Jurkat, Clone E6-1 (cell line): ENCODE measurements around the gene LAPTM5.

Experiments used
- DNase-seq: peaks from one replicate; pipeline ENCODE4 v3.0.0-alpha.2; 2011; ENCODE audit warnings: low read depth, low spot score
- H3K4me3 ChIP-seq: 2 replicates; pipeline ENCODE4 v1.5.1; 2011; ENCODE audit warnings: mild to moderate bottlenecking, low read length, control low read depth, moderate library complexity

LAPTM5 gene

DNA sequence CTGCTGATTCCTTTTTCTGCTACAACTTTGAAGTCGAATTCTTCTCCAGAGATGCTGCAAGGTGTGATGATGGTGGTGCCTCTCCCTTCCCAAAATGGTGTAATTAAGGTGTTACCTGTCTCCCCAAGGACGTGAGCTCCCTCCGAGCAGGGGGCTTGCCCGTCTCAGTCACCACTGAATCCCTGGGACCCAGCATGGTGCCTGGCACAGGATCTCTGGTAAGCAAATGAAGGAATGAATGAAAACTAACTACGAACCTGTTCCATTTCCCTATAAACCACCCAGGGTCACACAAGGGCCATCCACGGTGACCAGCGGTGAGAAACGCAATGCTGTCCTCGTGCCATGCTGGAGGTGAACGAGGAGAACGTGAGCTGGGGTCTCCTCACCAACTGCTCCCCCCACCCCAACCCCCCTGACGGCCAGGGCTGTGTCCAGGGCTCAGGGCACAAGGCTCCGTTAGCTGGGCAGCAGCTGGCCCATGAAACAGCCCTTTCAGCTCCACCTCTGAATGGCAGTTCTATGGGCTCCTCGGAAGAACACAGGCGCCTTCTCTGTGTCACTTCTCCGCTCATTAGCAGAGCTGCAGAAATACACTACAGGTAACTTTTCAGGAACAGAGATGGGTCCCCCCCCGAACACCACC, 32.0 kb downstream of the LAPTM5 start:
- H3K4me3 ChIP-seq: no peak overlapping the region
- no peak for DNase-seq

- no peak overlapping the region for H3K4me3 ChIP-seq
- no peak for DNase-seq
These were observed 32.7 kb downstream of the LAPTM5 start for GRCh38 chr1:30724655-30725421.

GRCh38 chr1:30724175-30724574, 33.4 kb downstream of the LAPTM5 start:
- DNase-seq: no peak
- H3K4me3 ChIP-seq: no peak overlapping the region

DNA sequence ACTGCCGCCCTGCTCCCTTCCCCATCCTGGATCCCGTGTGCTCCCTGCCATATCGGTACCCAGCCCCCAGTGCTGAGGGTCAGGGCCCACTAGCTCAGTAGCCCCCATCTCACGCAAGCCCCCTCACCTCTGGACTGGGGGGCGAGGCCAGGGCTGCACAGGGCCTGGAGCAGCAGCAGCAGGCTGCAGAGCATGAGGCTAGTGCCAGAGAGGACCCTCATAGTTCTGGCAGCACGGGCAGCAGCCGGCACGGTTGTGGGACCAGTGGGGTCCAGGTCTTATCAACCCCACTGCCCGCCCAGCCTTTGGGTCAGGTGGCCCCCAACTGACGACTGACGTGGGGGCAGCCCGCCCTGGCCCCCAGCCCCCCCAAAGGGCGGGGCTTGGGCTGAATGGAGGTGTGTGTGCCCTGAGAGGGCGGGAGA, 34.2 kb downstream of the LAPTM5 start, which contains the start of gene MATN1:
TSS of gene MATN1 (minus strand) at position 255 of the 425 bp plus-strand sequence. CDS start at position 221, 34 bp downstream.
- no peak for DNase-seq

GRCh38 chr1:30721812-30722537, 35.6 kb downstream of the LAPTM5 start:
- no peak for DNase-seq
- no peak overlapping the region for H3K4me3 ChIP-seq

More for the DNA sequence above, 34.2 kb downstream of the LAPTM5 start, which contains the start of gene MATN1:
- no peak within 1 kb of the TSS for H3K4me3 ChIP-seq

DNA sequence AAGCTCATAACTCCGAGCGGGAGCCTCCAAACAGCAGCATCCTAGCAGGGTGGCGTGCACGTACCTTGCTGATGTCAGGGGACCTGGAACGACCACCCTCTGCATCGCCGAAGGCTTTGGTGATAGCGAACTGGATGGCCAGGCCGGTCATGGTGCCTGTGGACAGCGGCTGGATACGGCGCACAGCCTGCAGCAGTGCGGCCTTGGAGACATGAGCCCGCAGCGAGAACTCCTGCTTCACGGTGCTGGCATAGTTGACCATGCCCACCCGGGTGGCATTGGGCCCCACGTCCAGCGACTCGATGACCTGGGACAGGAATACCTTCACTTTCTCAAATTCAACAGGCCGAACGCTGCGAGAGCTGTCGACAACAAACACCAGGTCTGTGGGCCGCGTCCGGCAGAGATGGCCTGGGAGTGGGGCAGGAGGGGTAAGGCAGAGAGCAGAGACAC, 36.2 kb downstream of the LAPTM5 start:
- no peak overlapping the region for H3K4me3 ChIP-seq
- DNase-seq: no peak

DNA sequence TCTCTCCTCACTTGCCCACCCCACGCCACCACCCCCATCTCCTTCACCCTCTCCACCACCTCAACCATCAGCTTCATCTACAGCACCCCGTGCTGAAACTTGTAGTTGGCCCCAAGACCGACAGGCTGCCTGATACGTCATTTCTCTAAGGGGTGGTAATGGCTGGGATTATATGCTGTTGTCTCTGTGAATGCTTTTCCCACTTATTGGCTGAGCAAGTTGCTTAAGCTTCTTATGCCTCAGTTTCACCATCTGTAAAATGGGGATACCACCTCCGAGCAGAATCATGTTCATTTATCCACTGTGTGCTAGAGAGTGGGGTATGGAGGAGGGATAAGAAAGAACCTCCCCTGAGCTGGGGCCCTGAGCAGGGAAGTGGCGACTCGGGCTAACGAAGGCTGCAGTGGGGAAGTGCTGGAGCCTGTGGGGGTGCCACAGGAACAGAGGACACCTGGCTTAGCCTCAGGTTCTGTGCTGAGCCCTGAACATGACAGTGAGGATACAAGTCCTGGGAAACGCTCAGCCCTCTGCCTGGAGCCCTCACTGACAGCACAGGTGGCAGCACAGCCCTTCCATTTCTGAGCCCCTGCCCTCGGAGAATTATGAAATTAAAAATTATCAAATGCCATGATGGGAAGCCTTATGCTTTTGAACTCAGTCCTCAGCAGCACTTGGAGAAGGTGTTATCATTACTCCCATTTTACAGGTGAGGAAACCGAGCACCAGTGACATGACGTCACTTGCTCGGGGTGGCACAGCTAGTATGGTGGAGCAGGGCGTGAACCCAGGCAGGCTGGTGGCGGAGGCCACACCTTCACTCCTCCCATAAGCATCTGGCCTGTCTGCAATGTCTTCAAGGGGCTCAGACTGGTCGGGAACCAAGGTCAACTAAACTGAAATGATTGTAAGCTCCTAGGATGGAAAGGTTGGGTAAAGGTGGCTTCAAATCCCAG, 37.0 kb downstream of the LAPTM5 start:
- no peak overlapping the region for H3K4me3 ChIP-seq
- no peak for DNase-seq

DNA sequence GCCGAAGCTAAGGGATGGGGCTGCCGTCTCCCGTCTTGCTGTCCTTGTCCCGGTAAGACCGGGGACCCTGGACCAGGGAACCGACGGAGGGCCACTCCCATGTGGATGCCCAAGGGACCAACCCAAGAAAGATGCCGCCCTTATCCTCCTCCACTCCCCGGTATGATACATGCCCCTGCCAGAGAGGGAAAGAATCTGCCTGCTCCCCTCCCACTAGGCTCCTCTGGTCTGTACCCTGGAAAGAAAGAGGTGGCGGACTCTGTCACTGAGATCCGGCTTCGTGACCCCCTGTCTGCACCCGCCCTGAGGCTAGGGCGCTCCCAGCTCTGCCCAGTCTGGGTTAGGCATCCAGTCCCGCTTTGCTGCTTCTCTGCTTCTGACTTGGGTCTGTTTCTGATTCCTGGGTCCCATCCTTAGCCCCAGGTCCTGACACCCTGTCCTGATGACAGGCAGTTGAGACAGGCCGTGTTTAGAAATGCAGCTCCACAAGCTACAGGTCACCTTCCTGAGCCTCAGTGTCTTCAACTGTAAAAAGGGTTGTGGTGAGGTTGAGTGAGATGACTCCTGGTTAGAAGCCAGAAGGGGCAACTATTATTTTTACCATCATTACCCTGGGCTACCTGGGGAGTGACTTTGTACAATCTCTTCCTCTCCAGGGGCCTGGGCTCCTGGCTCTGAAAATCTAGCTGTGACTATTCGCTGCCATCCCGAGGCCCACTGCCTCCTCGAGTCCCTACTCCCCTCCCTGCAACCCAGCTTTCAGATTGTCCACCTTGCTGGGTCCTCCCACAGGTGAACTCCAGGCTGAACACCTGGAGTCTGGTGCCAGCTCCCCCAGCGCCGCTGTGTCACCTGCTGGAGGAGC, 37.9 kb downstream of the LAPTM5 start:
- H3K4me3 ChIP-seq: peak overlapping the region; percentile 70
- no peak for DNase-seq

GRCh38 chr1:30718636-30719405, 38.8 kb downstream of the LAPTM5 start:
- DNase-seq: peak; percentile 79

DNA sequence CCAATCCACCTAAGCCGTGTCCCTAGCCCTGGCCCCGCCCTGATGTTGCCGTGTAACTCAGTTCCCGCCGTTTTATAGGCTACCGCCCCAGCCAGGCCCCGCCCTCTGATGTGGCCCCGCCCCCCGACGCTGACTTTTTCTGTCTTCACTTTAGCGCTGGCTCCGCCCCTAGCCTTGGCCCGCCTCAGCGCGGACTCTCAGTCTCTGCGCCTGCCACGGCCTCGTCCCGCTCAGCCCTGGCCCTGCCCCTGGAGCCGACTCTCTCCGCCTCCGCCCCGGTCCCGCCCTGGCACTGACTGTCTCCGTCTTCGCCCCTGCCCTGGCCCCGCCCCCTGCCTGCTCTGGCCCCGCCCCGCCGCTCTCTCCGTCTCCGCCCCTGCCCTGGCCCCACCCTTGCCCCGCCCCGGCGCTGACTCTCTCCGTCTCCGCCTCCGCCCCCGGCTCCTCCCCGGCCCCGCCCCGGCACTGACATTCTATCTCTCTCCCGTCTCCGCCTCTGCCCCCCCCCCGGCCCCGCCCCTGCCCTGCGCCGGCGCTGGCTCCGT, 39.4 kb downstream of the LAPTM5 start:
- peak overlapping the region; percentile 41 for H3K4me3 ChIP-seq
- peak; percentile 90 for DNase-seq

More at GRCh38 chr1:30718636-30719405, 38.8 kb downstream of the LAPTM5 start:
- peak overlapping the region; percentile 70 for H3K4me3 ChIP-seq

DNA sequence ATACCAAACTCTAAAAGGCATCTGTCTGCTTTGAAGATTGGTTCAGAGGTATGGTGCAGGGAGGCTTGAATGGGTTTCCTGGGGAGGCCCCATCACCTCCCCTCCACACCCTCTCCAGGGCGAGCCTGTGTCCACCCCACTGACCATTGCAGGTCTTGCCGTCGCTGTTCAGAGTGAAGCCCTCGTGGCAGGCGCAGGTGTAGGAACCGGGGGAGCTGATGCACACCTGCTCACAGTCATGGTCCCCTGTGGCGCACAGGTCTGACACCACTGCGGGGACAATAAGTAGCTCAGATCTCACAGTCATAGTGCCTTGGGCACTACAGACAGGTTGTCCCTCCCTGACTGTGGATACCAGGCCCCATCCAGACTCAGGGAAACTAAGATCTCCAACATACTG, 40.9 kb downstream of the LAPTM5 start:
- no peak for DNase-seq
- no peak overlapping the region for H3K4me3 ChIP-seq

GRCh38 chr1:30715886-30716285, 41.7 kb downstream of the LAPTM5 start:
- H3K4me3 ChIP-seq: no peak overlapping the region
- no peak for DNase-seq

- DNase-seq: no peak
These were observed 42.4 kb downstream of the LAPTM5 start for GRCh38 chr1:30715216-30715615.

DNA sequence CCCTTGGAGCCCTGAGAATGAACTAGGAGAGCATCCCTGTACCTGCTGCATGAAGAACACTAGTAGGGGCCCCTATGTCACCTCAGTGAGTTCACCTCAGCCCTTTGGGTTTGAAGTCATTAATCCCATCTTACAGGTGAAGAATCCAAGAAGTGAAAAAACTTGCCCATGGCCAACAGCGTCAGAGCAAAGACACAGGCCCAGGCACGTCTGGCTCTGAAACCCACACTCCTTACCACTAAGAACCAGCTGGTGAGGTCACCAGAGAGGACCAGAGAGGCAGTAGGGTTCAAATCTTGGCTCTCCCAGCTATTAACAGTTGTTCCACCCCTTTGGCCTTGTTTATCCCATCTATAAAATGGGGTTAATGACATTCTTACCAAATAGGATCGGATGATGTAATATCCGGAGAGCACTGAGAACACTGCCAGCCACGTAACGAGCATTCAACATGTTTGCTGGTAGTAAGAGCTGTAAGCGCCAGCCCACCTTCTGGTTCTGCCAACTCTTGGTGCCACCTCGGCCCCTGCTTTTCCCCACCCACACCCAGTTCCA, 43.0 kb downstream of the LAPTM5 start:
- DNase-seq: no peak
- H3K4me3 ChIP-seq: no peak overlapping the region

More at GRCh38 chr1:30715216-30715615, 42.4 kb downstream of the LAPTM5 start:
- H3K4me3 ChIP-seq: no peak overlapping the region

DNA sequence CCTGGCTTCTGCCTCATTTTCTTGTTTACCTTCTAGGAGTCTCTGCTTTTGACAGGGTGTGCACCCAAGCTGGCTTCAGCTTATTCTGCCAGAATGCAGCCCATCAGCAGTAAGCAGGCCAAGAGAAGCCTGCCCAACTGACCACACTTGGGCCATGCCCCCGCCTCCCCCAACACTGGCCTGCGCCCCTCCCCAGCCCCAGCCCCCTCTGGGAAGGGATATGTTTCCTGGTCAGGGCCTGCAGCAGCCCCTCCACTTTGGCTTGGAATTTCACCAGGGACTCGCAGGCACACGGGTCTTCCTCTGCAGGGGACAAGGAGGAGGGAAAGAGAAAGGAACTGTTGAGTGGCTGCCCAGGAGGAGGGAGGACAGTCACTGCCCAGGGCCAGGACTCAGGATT, 43.5 kb downstream of the LAPTM5 start:
- H3K4me3 ChIP-seq: no peak overlapping the region
- DNase-seq: no peak

DNA sequence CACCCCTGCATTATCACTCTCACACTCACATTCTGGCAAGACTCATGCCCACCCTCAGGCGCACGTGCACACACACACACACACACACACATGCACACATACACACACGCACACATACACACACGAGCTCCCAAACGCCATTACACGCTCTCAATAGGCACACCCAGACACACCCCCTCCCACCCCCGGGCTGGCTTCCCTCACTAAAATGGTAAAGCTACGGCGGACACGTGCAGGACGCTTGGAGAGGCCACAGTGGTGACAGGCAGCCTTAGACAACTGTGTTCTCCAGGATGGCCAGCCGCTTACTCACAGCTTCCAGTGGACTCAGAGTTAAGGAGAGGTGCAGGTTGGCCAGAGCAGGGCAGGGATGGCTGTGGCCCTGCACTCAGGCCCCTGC, 44.3 kb downstream of the LAPTM5 start:
- no peak for DNase-seq

DNA sequence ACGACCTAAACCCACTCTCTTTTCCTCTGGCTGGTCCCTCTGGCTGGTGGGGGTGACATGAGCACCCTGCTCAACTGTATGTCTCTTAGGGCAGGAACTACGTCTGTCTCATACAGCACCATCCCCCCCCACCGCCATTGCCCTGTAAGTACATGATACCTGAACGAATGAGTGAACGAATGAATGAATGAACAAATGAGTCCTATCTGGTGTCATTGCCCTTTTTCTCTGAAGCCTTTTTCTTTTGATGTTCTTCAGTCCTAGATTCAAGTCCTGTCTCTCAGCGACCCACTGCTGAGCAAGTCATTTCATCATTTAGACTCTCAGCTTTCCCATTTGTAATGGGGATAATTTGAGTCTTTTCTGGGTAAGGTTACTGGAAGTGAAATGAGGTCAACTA, 45.0 kb downstream of the LAPTM5 start:
- DNase-seq: no peak
- no peak overlapping the region for H3K4me3 ChIP-seq

More for the DNA sequence above, 44.3 kb downstream of the LAPTM5 start:
- no peak overlapping the region for H3K4me3 ChIP-seq
